IgD-negative memory B cell (primary cell): ENCODE data around the gene COX7A2. TPM values are rescaled to one million over a fixed set of nuclear protein-coding genes. Genes with fewer than 3 reads are reported as not detected.

ENCODE experiments used
- H3K27ac Mint-ChIP-seq, 3 donors: one replicate each; pipeline ENCODE4 v1.8.0; 2020 to 2022; ENCODE audit warnings: mild to moderate bottlenecking in 3 of 3, mixed read lengths in 3 of 3, moderate library complexity in 1 of 3
- H3K27me3 Mint-ChIP-seq: one replicate; pipeline ENCODE4 v1.8.0; 2021; ENCODE audit warnings: mixed read lengths
- H3K36me3 Mint-ChIP-seq: one replicate; pipeline ENCODE4 v1.8.0; 2020; ENCODE audit warnings: mild to moderate bottlenecking, mixed read lengths
- H3K4me1 Mint-ChIP-seq, 3 donors: one replicate each; pipeline ENCODE4 v1.8.0; 2020 to 2022; ENCODE audit warnings: mixed read lengths in 3 of 3, mild to moderate bottlenecking in 1 of 3
- H3K4me3 Mint-ChIP-seq, 4 donors: one replicate each; pipeline ENCODE4 v1.8.0; 2020 to 2022; ENCODE audit warnings: mild to moderate bottlenecking in 4 of 4, mixed read lengths in 4 of 4, moderate library complexity in 3 of 4
- H3K9me3 Mint-ChIP-seq, 3 donors: one replicate each; pipeline ENCODE4 v1.8.0; 2020 to 2021; ENCODE audit warnings: mixed read lengths in 3 of 3, mild to moderate bottlenecking in 1 of 3
- polyA plus RNA-seq: library from polyadenylated mRNA; unstranded; fragments of 300-500 nt; fragmentation: Illumina TruSeq; gene quantifications from one replicate; pipeline ENCODE4 v1.2.3, GENCODE V29; 2021

COX7A2 gene
- polyA plus RNA-seq, 1 donor from 2014 or later = 747 TPM

DNA sequence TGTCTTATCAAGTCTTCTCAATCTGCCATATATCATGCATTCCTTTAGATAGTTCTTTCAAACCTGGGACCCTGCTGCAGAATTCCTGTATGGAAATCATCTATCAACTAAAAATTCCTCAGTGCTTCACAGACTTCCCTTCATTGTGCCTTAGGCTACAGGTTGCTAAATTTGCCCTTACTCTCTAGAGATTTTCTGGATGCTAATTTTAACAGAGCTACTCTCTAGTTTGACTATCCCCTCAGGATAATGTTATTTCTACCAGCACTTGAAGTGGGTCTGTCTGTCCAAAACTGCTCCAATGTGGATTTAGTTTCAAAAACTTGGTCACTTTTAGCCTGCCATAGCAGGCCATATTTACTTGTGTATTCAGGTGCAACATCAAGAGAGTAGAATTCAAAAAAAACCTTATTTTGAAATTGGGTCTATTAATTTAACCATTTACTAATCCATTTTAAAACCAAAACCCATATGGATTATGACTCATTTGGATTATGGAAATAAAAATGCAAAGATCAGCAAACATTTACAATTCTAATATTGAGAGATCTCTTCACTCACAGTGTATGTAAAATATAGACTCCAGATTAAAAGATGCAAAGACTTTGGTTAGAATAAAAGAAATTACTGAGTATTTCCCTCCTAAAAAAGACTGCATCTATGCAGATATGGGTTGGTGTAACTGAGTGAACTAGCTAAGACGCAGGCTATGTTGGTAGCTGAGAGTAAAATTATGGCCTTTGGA, 13.9 kb upstream of the COX7A2 start:
- H3K27me3 Mint-ChIP-seq = no peaks in the 10 kb centered on the region
- H3K4me1 Mint-ChIP-seq = no peaks in the 10 kb centered on the region
- H3K36me3 Mint-ChIP-seq = peaks cover 6% of the 10 kb centered on the region
- H3K9me3 Mint-ChIP-seq = no peaks in the 10 kb centered on the region
- no peak overlapping the region for H3K27ac Mint-ChIP-seq
- H3K4me3 Mint-ChIP-seq = no peak overlapping the region

DNA sequence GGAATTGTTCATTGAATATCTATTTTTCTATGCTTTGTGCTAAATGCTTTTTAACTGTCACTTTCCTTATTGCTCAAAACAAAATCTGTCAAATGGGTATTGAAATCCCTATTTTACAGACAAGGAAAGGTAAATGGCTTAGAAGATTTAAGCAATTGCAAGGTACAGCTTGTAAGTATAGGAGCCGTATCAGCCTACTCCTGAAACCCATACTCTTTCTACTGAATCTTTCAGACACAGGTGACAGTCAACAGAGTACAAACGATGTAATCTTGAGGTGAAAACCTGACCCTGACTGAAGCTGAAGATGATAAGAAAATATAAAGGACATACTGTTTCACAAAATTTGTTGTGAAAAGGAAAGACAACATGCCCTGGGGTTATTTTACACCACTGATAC, 7.0 kb upstream of the COX7A2 start:
- Mint-ChIP-seq H3K4me3 (no peak overlapping the region), H3K36me3 (peaks cover 1% of the 10 kb centered on the region), H3K4me1 (peaks cover 0 to 3% (median under 1%) of the 10 kb centered on the region in 3 donors), H3K27ac (no peak overlapping the region), H3K9me3 (peaks cover 0 to 4% (median 0%) of the 10 kb centered on the region in 3 donors), H3K27me3 (peaks cover 6% of the 10 kb centered on the region)

DNA sequence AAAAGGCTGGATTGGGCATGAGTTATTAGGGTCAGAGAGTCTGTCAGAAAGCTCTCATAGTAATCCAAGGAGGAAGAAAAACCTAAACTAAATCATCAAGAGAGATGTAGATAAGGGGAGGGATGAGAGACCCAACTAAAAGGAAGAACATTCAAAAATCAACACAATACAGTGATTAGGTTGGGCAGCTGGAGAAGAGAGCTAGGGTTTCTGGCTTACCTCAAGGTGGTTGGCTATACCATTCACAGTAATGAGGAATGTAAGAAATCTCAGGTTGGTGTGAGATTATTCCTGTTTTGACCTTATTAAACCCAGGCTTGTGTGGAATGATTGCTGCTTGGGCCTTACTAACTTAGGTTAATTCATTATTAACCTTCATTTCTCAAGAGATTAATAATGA, 6.2 kb upstream of the COX7A2 start:
- Mint-ChIP-seq H3K27me3 (peaks cover 8% of the 10 kb centered on the region), H3K36me3 (peaks cover 3% of the 10 kb centered on the region), H3K4me3 (no peak overlapping the region), H3K27ac (no peak overlapping the region), H3K9me3 (peaks cover 0 to 4% (median 0%) of the 10 kb centered on the region in 3 donors), H3K4me1 (peaks cover under 1 to 6% (median 2%) of the 10 kb centered on the region in 3 donors)

DNA sequence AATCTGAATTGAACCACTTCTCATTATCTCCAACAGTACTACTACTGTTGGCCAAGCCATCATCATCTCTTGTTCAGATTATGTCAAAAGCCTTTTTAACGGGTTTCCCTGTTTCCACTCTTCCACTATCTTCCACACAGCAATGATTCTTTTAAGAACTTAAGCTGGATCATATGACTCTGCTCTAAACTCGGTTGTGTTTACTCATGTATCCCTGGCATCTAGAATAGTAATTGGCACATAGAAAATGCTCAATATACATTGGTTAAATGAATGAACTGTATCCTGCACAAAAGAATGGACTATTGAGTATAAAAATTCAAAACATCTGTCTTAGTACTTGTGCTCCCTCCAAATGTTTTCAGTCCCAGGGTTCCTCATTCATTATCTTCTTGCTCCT, 2.8 kb upstream of the COX7A2 start:
- no peak overlapping the region for H3K27ac Mint-ChIP-seq
- peaks cover 9 to 14% (median 14%) of the 10 kb centered on the region in 3 donors for H3K4me1 Mint-ChIP-seq
- H3K4me3 Mint-ChIP-seq = peak overlapping the region in 1 of 4 donors; percentile 71
- peaks cover 3% of the 10 kb centered on the region for H3K36me3 Mint-ChIP-seq
- peaks cover 0 to 4% (median 0%) of the 10 kb centered on the region in 3 donors for H3K9me3 Mint-ChIP-seq
- peaks cover 8% of the 10 kb centered on the region for H3K27me3 Mint-ChIP-seq

DNA sequence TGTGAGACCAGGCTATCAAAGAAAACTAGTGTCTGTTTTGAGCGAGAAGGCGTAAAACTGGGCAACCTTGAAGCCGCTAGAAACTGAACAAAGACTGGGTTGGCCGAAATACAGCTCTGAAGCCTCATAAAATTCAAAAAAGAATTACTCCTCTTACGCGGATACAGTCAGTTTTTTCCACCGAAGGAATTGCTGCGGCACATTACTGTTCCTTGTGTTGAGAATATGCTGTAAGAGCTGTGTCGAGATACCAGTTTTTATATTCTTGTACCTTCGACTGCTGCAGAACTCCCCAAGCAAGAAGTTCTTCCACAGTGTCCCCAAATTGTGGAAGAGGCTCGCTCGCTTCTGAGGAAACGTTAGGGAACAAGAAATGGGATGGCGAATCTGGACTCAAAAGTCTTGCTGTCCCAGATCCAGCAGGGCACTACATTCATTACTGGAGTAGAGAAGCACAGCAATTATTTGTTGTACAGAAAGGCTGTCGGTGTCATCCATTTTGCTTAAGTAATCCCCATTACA, 523 bp upstream of the COX7A2 start:
- H3K27ac Mint-ChIP-seq = peak overlapping the region; percentile 82 to 100 (median 98)
- H3K9me3 Mint-ChIP-seq = peaks cover 0 to 4% (median 0%) of the 10 kb centered on the region in 3 donors
- peaks cover 8% of the 10 kb centered on the region for H3K27me3 Mint-ChIP-seq
- peaks cover 5% of the 10 kb centered on the region for H3K36me3 Mint-ChIP-seq
- peak overlapping the region; percentile 93 to 100 (median 98) for H3K4me3 Mint-ChIP-seq
- H3K4me1 Mint-ChIP-seq = peaks cover 11 to 20% (median 20%) of the 10 kb centered on the region in 3 donors

DNA sequence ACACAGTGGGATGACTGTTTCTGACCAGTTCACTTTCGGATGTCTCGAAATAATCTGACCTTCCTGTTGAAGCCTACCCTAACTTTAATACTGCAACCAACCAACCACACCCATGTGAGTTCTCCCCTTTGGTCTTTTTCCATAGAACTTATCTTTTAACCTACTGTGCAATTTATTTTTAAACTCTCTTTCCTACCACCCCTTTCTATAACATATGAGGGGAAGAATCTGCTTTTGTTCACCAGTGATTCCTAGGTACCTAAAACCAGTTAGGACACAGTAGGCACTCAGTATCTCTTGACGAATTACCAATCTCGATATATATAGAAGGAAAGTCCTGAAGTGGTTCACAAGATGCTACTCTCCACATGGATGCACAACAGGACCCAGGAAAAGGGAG, 7.0 kb downstream of the COX7A2 start:
- H3K4me3 Mint-ChIP-seq = no peak overlapping the region
- no peak overlapping the region for H3K27ac Mint-ChIP-seq

DNA sequence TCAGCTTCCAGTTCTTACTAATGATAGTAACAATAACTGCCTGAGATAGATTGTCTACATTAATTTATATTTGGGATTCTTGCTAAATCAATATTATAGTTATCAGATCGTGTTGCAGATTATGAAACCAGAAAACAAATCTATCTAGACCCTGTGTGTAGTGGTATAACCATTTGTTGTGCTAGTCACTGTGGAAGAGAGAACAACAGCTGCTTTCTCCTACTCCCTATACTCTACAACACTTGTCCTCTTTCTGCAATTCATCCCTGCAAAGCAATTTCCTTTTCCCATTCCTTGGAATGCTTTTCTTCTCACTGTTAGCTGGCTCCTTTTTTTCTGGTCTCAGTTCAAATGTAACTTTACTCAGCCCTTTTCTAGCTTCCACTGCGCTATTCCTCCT, 8.3 kb downstream of the COX7A2 start:
- Mint-ChIP-seq H3K9me3 (no peaks in the 10 kb centered on the region), H3K4me3 (no peak overlapping the region), H3K27me3 (no peaks in the 10 kb centered on the region), H3K27ac (peak overlapping the region in 1 of 3 donors; percentile 21), H3K36me3 (peaks cover 2% of the 10 kb centered on the region), H3K4me1 (no peaks in the 10 kb centered on the region)

More for the DNA sequence above, 7.0 kb downstream of the COX7A2 start:
- Mint-ChIP-seq H3K27me3 (no peaks in the 10 kb centered on the region), H3K36me3 (peaks cover 2% of the 10 kb centered on the region), H3K4me1 (peaks cover 3 to 7% (median 6%) of the 10 kb centered on the region in 3 donors), H3K9me3 (no peaks in the 10 kb centered on the region)

DNA sequence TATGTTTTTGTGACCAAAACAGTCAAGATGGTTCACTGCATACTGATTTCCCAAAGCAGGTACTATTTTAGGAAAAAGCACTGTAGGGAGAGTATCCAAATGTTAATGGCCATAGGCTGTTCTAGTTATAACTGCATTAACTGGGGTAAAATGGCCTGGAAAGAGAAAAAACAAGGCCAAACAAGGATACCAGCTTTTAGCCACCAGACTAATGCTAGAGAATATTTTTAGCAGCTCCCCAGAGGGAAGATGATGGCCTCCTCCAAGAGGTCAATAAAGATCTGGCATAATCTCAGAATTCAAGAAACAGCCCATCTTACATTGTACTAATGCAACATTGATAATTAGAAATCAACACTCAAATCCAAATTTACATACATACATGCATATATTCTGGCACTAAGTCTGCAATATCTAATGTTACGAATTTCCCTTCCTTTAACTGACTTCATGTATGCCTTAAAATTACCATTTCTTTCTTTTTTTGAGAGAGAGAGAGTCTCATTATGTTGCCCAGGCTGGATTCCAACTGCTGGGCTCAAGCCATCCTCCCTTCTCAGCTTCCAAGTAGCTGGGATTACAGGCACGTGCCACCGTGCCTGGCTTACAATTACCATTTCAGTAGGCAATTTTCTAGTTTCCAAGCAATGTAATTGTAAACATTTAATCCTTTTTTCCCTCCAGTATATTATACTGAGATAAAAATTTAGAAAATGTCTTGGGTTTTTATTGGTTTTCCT, 9.3 kb downstream of the COX7A2 start:
- Mint-ChIP-seq H3K9me3 (no peaks in the 10 kb centered on the region), H3K4me3 (no peak overlapping the region), H3K4me1 (no peaks in the 10 kb centered on the region), H3K36me3 (no peaks in the 10 kb centered on the region), H3K27ac (no peak overlapping the region), H3K27me3 (no peaks in the 10 kb centered on the region)

DNA sequence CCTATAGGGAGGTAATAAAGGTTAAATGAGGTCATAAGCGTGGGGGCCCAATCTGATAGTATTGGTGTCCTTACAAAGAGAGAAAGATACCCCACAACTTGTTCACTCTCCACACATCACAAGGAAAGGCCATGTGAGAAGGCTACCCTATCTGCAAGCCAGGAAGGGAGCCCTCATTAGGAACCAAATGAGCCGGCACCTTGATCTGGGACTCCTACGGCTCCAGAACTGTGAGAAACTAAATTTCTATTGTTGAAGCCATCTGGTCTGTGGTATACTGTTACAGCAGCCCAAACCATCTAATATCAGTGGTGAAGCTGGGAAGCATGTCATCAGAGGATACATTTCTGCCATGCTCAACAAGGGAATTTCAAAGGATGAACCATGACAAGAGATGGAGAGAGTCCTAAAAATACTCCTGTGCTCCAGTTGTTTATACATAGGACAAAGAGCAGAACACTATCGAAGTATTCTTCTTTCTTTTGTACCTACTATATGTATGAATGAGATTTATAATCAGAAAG, 10.4 kb downstream of the COX7A2 start:
- no peaks in the 10 kb centered on the region for H3K4me1 Mint-ChIP-seq
- no peak overlapping the region for H3K27ac Mint-ChIP-seq
- no peaks in the 10 kb centered on the region for H3K9me3 Mint-ChIP-seq
- no peaks in the 10 kb centered on the region for H3K36me3 Mint-ChIP-seq
- no peaks in the 10 kb centered on the region for H3K27me3 Mint-ChIP-seq
- H3K4me3 Mint-ChIP-seq = no peak overlapping the region

DNA sequence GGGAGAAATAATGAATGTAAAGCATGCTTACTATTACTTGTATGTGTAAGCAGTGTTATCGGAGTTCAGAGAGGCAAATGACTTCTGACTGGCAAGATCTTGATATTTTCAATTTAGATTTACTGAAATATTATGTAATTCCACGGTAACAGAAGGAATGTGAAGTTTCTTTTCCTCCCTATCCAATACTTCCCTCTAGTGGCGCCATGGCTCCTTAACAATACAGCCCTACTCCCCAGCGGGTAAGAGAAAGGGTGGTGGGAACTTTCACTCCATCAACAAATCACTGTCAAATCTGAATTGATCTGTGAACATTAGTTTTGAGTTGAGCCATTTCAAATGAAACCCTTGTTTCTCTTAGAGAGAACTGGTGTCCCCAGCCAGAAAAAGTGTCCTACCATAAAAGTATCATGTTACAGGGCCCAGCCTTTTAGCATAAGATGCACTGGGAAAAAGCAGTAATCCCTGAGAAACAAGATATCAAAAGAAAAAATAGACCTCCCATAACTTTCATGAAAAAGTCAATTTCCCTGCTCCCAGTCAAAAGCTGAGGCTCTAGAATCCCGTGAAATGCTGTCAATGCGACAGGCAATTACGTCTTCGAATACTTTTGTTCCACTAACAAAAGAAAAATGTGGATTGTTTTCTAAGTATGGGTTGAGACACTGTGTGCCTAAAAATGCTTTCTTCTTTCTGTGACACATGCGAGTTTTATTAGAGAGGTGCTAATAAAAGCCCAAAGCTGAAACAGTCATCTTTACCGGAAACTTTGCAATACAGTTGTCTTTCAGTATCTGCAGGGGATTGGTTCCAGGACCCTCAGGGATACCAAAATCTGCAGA, 12.9 kb downstream of the COX7A2 start:
- H3K27ac Mint-ChIP-seq = no peak overlapping the region
- H3K36me3 Mint-ChIP-seq = no peaks in the 10 kb centered on the region
- peaks cover 4% of the 10 kb centered on the region for H3K27me3 Mint-ChIP-seq

DNA sequence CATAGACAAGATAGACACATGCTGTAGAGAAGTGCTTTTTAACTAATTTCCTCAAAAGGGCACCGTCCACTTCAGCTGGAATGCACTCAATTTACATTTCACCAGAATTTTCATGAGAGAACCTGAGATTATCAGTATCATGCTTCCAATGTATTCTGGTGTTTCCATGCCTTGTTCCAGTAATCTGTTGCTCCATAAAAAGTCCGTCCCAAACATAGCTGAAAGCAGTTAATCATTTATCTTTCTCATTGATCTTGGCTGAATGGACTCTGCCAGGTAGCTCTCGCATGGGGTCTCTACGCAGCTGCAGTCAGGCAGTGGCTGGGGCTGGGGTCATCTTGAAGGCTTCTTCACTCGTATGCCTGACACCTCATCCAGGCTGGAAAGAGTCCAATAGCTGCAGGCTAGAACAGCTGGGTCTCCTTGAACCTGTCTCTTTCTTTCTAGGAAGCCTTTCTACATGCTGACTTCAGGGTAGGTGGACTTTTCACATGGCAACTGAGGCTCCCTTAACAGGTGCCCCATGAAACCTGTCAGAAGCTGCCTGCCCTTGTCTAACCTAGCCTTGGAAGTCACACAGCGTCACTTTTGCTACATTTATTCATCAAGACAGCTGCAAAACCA, 19.2 kb downstream of the COX7A2 start:
- no peak overlapping the region for H3K4me3 Mint-ChIP-seq
- peaks cover 17% of the 10 kb centered on the region for H3K27me3 Mint-ChIP-seq
- H3K9me3 Mint-ChIP-seq = no peaks in the 10 kb centered on the region
- no peaks in the 10 kb centered on the region for H3K4me1 Mint-ChIP-seq
- H3K27ac Mint-ChIP-seq = no peak overlapping the region
- H3K36me3 Mint-ChIP-seq = peaks cover 2% of the 10 kb centered on the region

More for the DNA sequence above, 12.9 kb downstream of the COX7A2 start:
- H3K4me3 Mint-ChIP-seq = no peak overlapping the region
- H3K9me3 Mint-ChIP-seq = no peaks in the 10 kb centered on the region
- H3K4me1 Mint-ChIP-seq = no peaks in the 10 kb centered on the region

DNA sequence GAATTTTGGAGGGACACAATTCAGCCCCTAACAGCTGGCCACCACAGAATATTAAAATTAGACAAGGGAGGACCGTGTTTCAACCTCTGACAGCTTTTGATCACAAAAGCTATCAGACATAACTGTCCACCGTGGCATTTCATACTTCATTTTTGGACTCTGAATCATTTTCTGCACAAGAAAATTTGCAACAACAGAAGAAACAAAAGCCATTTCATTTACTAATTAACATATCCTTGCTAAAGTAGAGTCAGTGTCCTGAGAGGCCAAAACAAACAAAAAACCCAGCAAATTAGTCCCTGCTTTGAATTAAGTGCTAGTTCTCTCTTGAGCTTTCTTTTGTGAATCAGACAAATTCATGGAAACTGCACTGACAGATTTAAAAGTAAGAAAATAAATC, 20.2 kb downstream of the COX7A2 start:
- H3K27me3 Mint-ChIP-seq = peaks cover 17% of the 10 kb centered on the region
- H3K36me3 Mint-ChIP-seq = peaks cover 2% of the 10 kb centered on the region
- no peaks in the 10 kb centered on the region for H3K4me1 Mint-ChIP-seq
- H3K27ac Mint-ChIP-seq = no peak overlapping the region
- no peak overlapping the region for H3K4me3 Mint-ChIP-seq
- H3K9me3 Mint-ChIP-seq = no peaks in the 10 kb centered on the region

DNA sequence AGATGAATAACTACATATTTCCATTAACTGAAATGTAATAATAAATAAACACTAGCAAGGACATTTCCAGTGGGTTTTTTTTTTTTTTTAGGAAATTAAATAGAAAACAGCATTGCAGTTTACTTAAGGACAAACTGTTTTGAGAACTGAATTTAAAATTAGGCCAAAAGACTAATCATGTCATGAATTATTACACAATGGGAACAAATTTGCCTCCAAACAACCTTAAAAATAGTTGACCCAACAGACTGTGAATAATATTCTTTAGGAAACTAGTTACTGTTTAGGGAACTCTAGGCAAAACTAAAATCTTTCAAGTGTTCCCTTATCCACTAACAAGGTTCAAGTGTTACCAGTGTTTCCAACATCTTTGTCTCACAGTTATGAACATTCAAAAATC, 21.3 kb downstream of the COX7A2 start:
- Mint-ChIP-seq H3K27ac (no peak overlapping the region), H3K4me3 (no peak overlapping the region), H3K36me3 (peaks cover 2% of the 10 kb centered on the region), H3K4me1 (no peaks in the 10 kb centered on the region), H3K27me3 (peaks cover 15% of the 10 kb centered on the region), H3K9me3 (no peaks in the 10 kb centered on the region)

DNA sequence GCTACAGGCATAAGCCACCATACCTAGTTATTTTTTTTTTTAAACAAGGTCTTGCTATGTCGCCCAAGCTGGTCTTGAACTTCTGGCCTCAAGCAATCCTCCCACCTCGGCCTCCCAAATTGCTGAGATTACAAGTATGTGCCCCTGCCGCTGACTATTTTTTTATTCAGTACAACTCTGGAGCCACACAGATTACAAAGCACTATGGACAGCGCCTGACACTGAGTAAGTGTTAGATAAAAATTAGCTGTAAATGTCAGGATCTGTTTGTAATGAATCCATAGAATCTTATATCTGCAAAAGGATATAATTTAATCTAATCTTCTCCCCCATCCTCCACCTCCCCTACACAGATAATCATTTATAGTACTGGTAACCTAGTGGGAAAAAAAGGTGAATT, 22.5 kb downstream of the COX7A2 start:
- H3K27ac Mint-ChIP-seq = no peak overlapping the region
- peaks cover 2% of the 10 kb centered on the region for H3K36me3 Mint-ChIP-seq
- no peak overlapping the region for H3K4me3 Mint-ChIP-seq
- no peaks in the 10 kb centered on the region for H3K9me3 Mint-ChIP-seq
- H3K4me1 Mint-ChIP-seq = no peaks in the 10 kb centered on the region
- peaks cover 20% of the 10 kb centered on the region for H3K27me3 Mint-ChIP-seq
